ENCODE results near the gene ZNF672. TPM values are rescaled to one million over a fixed set of nuclear protein-coding genes. Genes with fewer than 3 reads are reported as not detected.
"Not testable (repeated sequence)": the region's sequence is repeated elsewhere in the genome, so short reads cannot be mapped to it uniquely, and the experiment has no call there.

The ZNF672 gene
- total RNA-seq, 1 experiment from 2014 or later, result 27.7 TPM

- no peaks in the 10 kb centered on the region for H3K27me3 ChIP-seq (replicated peaks)
- peak within 1 kb of the TSS; percentile 58 for H3K27ac ChIP-seq
- peak within 1 kb of the TSS; percentile 51 for H3K4me3 ChIP-seq
- H3K9me3 ChIP-seq (replicated peaks), result no peaks in the 10 kb centered on the region
- peaks cover 17% of the 10 kb centered on the region for H3K36me3 ChIP-seq
- peaks cover 33% of the 10 kb centered on the region for H3K4me1 ChIP-seq (replicated peaks)
- peak; percentile 93 to 97 for DNase-seq (ENCODE audit: low read depth in 1 of 2, low spot score in 2 of 2)
These were observed 21.2 kb downstream of the ZNF672 start, which contains the start of gene ZNF692 for GRCh38 chr1:248858891-248859889. TSS of gene ZNF692 (minus strand) at chr1:248859085. CDS start at chr1:248858309, 776 bp downstream.

GRCh38 chr1:248860007-248860406, 22.0 kb downstream of the ZNF672 start:
- DNase-seq (ENCODE audit: low read depth in 1 of 2, low spot score in 2 of 2), result no peak
- H3K27ac ChIP-seq, result no peak overlapping the region
- H3K9me3 ChIP-seq (replicated peaks), result no peaks in the 10 kb centered on the region
- no peak overlapping the region for H3K4me3 ChIP-seq
- H3K36me3 ChIP-seq, result peaks cover 11% of the 10 kb centered on the region
- H3K27me3 ChIP-seq (replicated peaks), result no peaks in the 10 kb centered on the region
- H3K4me1 ChIP-seq (replicated peaks), result peaks cover 33% of the 10 kb centered on the region

GRCh38 chr1:248861616-248862015, 23.6 kb downstream of the ZNF672 start:
- DNase-seq (ENCODE audit: low read depth in 1 of 2, low spot score in 2 of 2), result no peak
- H3K27ac ChIP-seq, result no peak overlapping the region
- H3K27me3 ChIP-seq (replicated peaks), result no peaks in the 10 kb centered on the region
- H3K9me3 ChIP-seq (replicated peaks), result no peaks in the 10 kb centered on the region
- H3K36me3 ChIP-seq, result peaks cover 6% of the 10 kb centered on the region
- no peak overlapping the region for H3K4me3 ChIP-seq
- peaks cover 33% of the 10 kb centered on the region for H3K4me1 ChIP-seq (replicated peaks)

GRCh38 chr1:248862695-248862997, 24.6 kb downstream of the ZNF672 start:
- H3K27me3 ChIP-seq (replicated peaks), result no peaks in the 10 kb centered on the region
- H3K4me3 ChIP-seq, result peak overlapping the region; percentile 43
- DNase-seq (ENCODE audit: low read depth in 1 of 2, low spot score in 2 of 2), result no peak
- peaks cover 3% of the 10 kb centered on the region for H3K36me3 ChIP-seq
- H3K27ac ChIP-seq, result no peak overlapping the region
- peaks cover 30% of the 10 kb centered on the region for H3K4me1 ChIP-seq (replicated peaks)
- no peaks in the 10 kb centered on the region for H3K9me3 ChIP-seq (replicated peaks)

GRCh38 chr1:248862998-248863881, 25.2 kb downstream of the ZNF672 start:
- no peaks in the 10 kb centered on the region for H3K9me3 ChIP-seq (replicated peaks)
- H3K27ac ChIP-seq, result no peak overlapping the region
- no peaks in the 10 kb centered on the region for H3K27me3 ChIP-seq (replicated peaks)
- peak; percentile 74 to 86 for DNase-seq (ENCODE audit: low read depth in 1 of 2, low spot score in 2 of 2)
- peaks cover 2% of the 10 kb centered on the region; the same call in 1 of the 2 replicates for H3K36me3 ChIP-seq
- peaks cover 24% of the 10 kb centered on the region for H3K4me1 ChIP-seq (replicated peaks)
- H3K4me3 ChIP-seq, result peak overlapping the region; percentile 43

GRCh38 chr1:248871837-248872401, 33.9 kb downstream of the ZNF672 start:
- H3K36me3 ChIP-seq, result no peaks in the 10 kb centered on the region
- H3K9me3 ChIP-seq (replicated peaks), result no peaks in the 10 kb centered on the region
- H3K27ac ChIP-seq, result peak overlapping the region; percentile 72
- no peaks in the 10 kb centered on the region for H3K27me3 ChIP-seq (replicated peaks)
- H3K4me3 ChIP-seq, result peak overlapping the region; percentile 52
- H3K4me1 ChIP-seq (replicated peaks), result peaks cover 4% of the 10 kb centered on the region
- DNase-seq (ENCODE audit: low read depth in 1 of 2, low spot score in 2 of 2), result no peak

GRCh38 chr1:248872752-248873408, 34.9 kb downstream of the ZNF672 start:
- peak overlapping the region; percentile 52 for H3K4me3 ChIP-seq
- DNase-seq (ENCODE audit: low read depth in 1 of 2, low spot score in 2 of 2), result peak; percentile 72 to 87
- no peaks in the 10 kb centered on the region for H3K27me3 ChIP-seq (replicated peaks)
- H3K27ac ChIP-seq, result peak overlapping the region; percentile 72
- peaks cover 4% of the 10 kb centered on the region for H3K4me1 ChIP-seq (replicated peaks)
- no peaks in the 10 kb centered on the region for H3K36me3 ChIP-seq
- no peaks in the 10 kb centered on the region for H3K9me3 ChIP-seq (replicated peaks)

- Histone ChIP-seq H3K27ac (peak overlapping the region; percentile 72), H3K27me3 (replicated peaks) (no peaks in the 10 kb centered on the region), H3K36me3 (no peaks in the 10 kb centered on the region), H3K9me3 (replicated peaks) (no peaks in the 10 kb centered on the region), H3K4me3 (peak overlapping the region; percentile 52), H3K4me1 (replicated peaks) (peaks cover 4% of the 10 kb centered on the region)
- peak; percentile 95 to 99 for DNase-seq (ENCODE audit: low read depth in 1 of 2, low spot score in 2 of 2)
These were observed 35.5 kb downstream of the ZNF672 start for GRCh38 chr1:248873409-248873992.

- Histone ChIP-seq H3K36me3 (no peaks in the 10 kb centered on the region), H3K27me3 (replicated peaks) (no peaks in the 10 kb centered on the region), H3K4me1 (replicated peaks) (peaks cover 4% of the 10 kb centered on the region), H3K4me3 (peak overlapping the region; percentile 52), H3K27ac (peak overlapping the region; percentile 72), H3K9me3 (replicated peaks) (no peaks in the 10 kb centered on the region)
- peak; percentile 77 to 98 for DNase-seq (ENCODE audit: low read depth in 1 of 2, low spot score in 2 of 2)
These were observed 36.0 kb downstream of the ZNF672 start for GRCh38 chr1:248873993-248874533.

GRCh38 chr1:248881261-248881660, 43.2 kb downstream of the ZNF672 start:
- Histone ChIP-seq H3K4me3 (no peak overlapping the region), H3K27me3 (replicated peaks) (peaks cover 7% of the 10 kb centered on the region; the same call in 1 of the 2 replicates), H3K36me3 (no peaks in the 10 kb centered on the region), H3K27ac (no peak overlapping the region), H3K9me3 (replicated peaks) (no peaks in the 10 kb centered on the region), H3K4me1 (replicated peaks) (no peaks in the 10 kb centered on the region)
- no peak for DNase-seq (ENCODE audit: low read depth in 1 of 2, low spot score in 2 of 2)

- H3K36me3 ChIP-seq; H3K4me3 ChIP-seq; DNase-seq (ENCODE audit: low read depth in 1 of 2, low spot score in 2 of 2); H3K9me3 ChIP-seq (replicated peaks); H3K27ac ChIP-seq; H3K27me3 ChIP-seq (replicated peaks); H3K4me1 ChIP-seq (replicated peaks): not testable (repeated sequence)
These were observed 44.4 kb downstream of the ZNF672 start for GRCh38 chr1:248882427-248882826.

- Histone ChIP-seq H3K4me1 (replicated peaks) (no peaks in the 10 kb centered on the region), H3K4me3 (no peak overlapping the region), H3K36me3 (no peaks in the 10 kb centered on the region), H3K27ac (no peak overlapping the region), H3K27me3 (replicated peaks) (peaks cover 7% of the 10 kb centered on the region; the same call in 1 of the 2 replicates), H3K9me3 (replicated peaks) (no peaks in the 10 kb centered on the region)
- no peak for DNase-seq (ENCODE audit: low read depth in 1 of 2, low spot score in 2 of 2)
These were observed 46.7 kb downstream of the ZNF672 start for GRCh38 chr1:248884632-248885295.

All from SJSA1 (cell line).